PC-9 (cell line): ENCODE data around the gene PKLR. TPM values are rescaled to one million over a fixed set of nuclear protein-coding genes. Genes with fewer than 3 reads are reported as not detected.

Source experiments
- BruUV-seq: library from RNA; stranded (reverse); fragments of 400-500 nt; replicated peaks from 2 replicates; lab custom pipeline; 2021; lab: Mats Ljungman, UMichigan
- CTCF ChIA-PET: fragments of 300-600 bp; sonication (Branson Sonifier 250); formaldehyde crosslinking; loops from one replicate; lab custom pipeline; 2022; ENCODE audit warnings: antibody characterized with exemption; lab: Charles Lee
- POLR2A ChIA-PET: fragments of 300-600 bp; sonication (Branson Sonifier 250); formaldehyde crosslinking; loops from one replicate; lab custom pipeline; 2022; ENCODE audit warnings: antibody characterized with exemption; ENCODE audit not compliant: unreplicated experiment; lab: Charles Lee
- DNase-seq, 2 experiments: peaks; one replicate each; pipeline versions ENCODE4 v3.0.0 to v3.0.0-alpha.2; 2015 to 2022; ENCODE audit warnings: mixed read lengths in 1 of 2
- H2AFZ ChIP-seq: fragments of 200-600 bp; sonication (generic); 2 replicates; pipeline ENCODE4 v1.8.1; 2017; ENCODE audit warnings: antibody characterized with exemption
- H3F3A ChIP-seq: fragments of 200-600 bp; sonication (generic); 2 replicates; pipeline ENCODE4 v1.8.1; 2017; ENCODE audit warnings: antibody characterized with exemption, mild to moderate bottlenecking, low read depth; ENCODE audit not compliant: insufficient read depth
- H3K27ac ChIP-seq: fragments of 200-600 bp; sonication (generic); 2 replicates; pipeline ENCODE4 v1.6.1; 2016; ENCODE audit warnings: mixed run types
- H3K27me3 ChIP-seq: fragments of 200-600 bp; sonication (generic); 2 replicates; pipeline ENCODE4 v1.6.1; 2016; ENCODE audit warnings: low read depth, mixed run types; ENCODE audit not compliant: insufficient read depth
- H3K36me3 ChIP-seq: fragments of 200-600 bp; sonication (generic); 2 replicates; pipeline ENCODE4 v1.6.1; 2016; ENCODE audit warnings: low read depth, mixed run types
- H3K4me1 ChIP-seq: fragments of 200-600 bp; sonication (generic); replicated peaks from 2 replicates; pipeline ENCODE4 v1.6.1; 2016; ENCODE audit warnings: mixed run types; ENCODE audit not compliant: insufficient read depth
- H3K4me2 ChIP-seq: fragments of 200-600 bp; sonication (generic); 2 replicates; pipeline ENCODE4 v1.6.1; 2017; ENCODE audit warnings: mixed run types
- H3K4me3 ChIP-seq: fragments of 200-600 bp; sonication (generic); 2 replicates; pipeline ENCODE4 v1.6.1; 2016; ENCODE audit warnings: mixed run types
- H3K79me2 ChIP-seq: fragments of 200-600 bp; sonication (generic); 2 replicates; pipeline ENCODE4 v1.6.1; 2017; ENCODE audit warnings: low read depth, mixed run types
- H3K9me2 ChIP-seq: fragments of 200-600 bp; sonication (generic); 2 replicates; pipeline ENCODE4 v1.8.1; 2017; ENCODE audit warnings: mild to moderate bottlenecking; ENCODE audit not compliant: insufficient read depth
- H3K9me3 ChIP-seq: fragments of 200-600 bp; sonication (generic); 2 replicates; pipeline ENCODE4 v1.8.1; 2016; ENCODE audit warnings: low read depth; ENCODE audit not compliant: insufficient read depth
- H4K20me1 ChIP-seq: fragments of 200-600 bp; sonication (generic); 2 replicates; pipeline ENCODE4 v1.8.1; 2017; ENCODE audit not compliant: insufficient read depth
- EZH2 ChIP-seq: fragments of 200-600 bp; sonication (generic); IDR thresholded peaks from 2 replicates; pipeline ENCODE4 v1.8.0; 2017; ENCODE audit warnings: antibody characterized with exemption, low read depth
- intact Hi-C: fragments of 100-400 bp; cut with micrococcal nuclease; formaldehyde crosslinking; loops from one replicate; pipeline ENCODE4 v1.10.0; 2022; ENCODE audit not compliant: unreplicated experiment
- total RNA-seq: library from RNA; stranded (reverse); gene quantifications from 2 replicates; pipeline ENCODE4 v1.2.3, GENCODE V29; 2021
- TF ChIP-seq, protein P1 (sequence below): fragments of 200-600 bp; sonication (generic); conservative IDR thresholded peaks from 2 replicates; pipeline ENCODE4 v1.6.1; 2017; ENCODE audit warnings: mixed run types, antibody characterized with exemption, mild to moderate bottlenecking, moderate library complexity

Gene PKLR
- total RNA-seq, 1 experiment from 2014 or later, result not detected

DNA sequence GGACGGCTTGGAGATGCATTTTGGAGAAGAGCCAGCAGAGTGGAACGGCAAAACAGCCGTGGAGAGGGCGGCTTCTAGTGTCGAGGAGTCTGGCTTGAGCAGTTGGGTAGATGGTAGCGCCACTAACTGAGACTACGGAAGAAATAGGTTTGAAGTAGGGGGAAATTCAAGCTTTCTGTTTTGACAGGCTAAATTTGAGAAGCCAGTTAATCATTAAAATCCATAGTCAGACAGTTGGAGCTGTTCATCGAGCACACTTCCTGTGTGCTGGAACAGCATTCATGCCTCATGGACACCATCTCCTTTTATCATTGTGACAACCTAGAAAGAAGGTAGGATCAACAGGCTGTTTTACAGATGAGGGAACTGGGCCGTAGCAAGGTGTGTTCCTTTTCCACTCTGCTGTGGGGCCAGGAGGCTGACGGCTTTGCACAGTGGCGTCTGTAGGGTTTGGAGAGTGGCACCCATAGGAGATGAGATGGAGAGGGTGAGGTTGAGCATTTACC lies 3.4 kb upstream of the PKLR start:
- no TSS peak for BruUV-seq
- no peak for DNase-seq
- H3K9me3 ChIP-seq, result no peaks in the 10 kb centered on the region
- H3F3A ChIP-seq, result peaks cover 16% of the 10 kb centered on the region
- H3K9me2 ChIP-seq, result 0 out of 2 replicates have a peak, but pooled peaks cover 6% of the 10 kb centered on the region
- no peaks in the 10 kb centered on the region for H3K27me3 ChIP-seq
- no peaks in the 10 kb centered on the region for H3K36me3 ChIP-seq
- peaks cover 9% of the 10 kb centered on the region for H3K79me2 ChIP-seq
- no peak for TF ChIP-seq EZH2
- TF ChIP-seq, protein P1, sequence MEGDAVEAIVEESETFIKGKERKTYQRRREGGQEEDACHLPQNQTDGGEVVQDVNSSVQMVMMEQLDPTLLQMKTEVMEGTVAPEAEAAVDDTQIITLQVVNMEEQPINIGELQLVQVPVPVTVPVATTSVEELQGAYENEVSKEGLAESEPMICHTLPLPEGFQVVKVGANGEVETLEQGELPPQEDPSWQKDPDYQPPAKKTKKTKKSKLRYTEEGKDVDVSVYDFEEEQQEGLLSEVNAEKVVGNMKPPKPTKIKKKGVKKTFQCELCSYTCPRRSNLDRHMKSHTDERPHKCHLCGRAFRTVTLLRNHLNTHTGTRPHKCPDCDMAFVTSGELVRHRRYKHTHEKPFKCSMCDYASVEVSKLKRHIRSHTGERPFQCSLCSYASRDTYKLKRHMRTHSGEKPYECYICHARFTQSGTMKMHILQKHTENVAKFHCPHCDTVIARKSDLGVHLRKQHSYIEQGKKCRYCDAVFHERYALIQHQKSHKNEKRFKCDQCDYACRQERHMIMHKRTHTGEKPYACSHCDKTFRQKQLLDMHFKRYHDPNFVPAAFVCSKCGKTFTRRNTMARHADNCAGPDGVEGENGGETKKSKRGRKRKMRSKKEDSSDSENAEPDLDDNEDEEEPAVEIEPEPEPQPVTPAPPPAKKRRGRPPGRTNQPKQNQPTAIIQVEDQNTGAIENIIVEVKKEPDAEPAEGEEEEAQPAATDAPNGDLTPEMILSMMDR, result no peak
- peaks cover 8% of the 10 kb centered on the region; the same call in 1 of the 2 replicates for H3K4me1 ChIP-seq
- intact Hi-C loops, result loop anchor here (5.0 kb wide), 1 partner anchor 42 kb away; the partner anchor contains the start of gene SCAMP3
- H3K4me3 ChIP-seq, result no peak overlapping the region
- ChIA-PET CTCF (no interaction called here), POLR2A (interaction anchor here (0.6 kb wide), 1 partner anchor 64 kb away, joined by 4 read pairs; a partner anchor contains a TSS)
- no peaks in the 10 kb centered on the region for H4K20me1 ChIP-seq
- no peak overlapping the region for H3K27ac ChIP-seq
- no peak overlapping the region for H3K4me2 ChIP-seq
- H2AFZ ChIP-seq, result no peak overlapping the region

DNA sequence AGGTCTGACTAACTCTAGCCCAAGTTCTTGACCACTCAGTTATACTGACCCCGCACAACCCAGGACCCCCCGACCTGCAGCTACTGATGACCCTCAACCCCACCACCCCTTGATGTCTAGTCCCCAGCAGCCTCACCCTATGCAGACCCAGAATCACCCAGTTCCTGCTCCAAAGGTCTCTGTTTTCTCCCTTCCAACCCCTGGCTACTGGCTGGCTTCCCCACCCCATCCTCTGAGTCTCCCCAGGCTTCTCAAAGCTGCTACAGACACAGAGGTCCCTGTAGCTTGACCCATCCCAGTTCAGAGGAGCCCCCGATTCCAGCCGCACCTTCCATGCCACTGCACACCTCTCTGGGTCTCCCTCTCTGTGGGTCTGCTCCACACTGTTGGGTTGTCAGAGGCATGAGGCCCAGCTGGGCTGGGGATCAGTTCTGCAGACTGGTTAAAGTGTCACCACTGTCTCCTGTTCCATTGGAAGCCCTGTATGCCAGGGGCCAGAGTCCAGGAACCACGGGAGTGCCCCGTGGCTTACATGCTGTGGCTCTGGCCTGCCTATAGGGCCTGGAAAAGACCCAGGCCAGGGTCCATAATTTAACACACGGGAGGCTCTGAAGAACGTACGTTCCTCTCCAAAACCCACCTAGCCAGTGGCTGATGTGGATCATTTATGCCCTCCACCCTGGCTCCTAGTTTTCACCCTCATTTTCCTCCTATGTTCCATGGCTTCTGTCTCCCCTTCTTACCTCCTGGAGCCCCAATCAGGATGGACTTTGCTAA lies 497 bp downstream of the PKLR start:
- Histone ChIP-seq H3K27me3 (no peaks in the 10 kb centered on the region), H3K9me3 (no peaks in the 10 kb centered on the region), H3K27ac (no peak overlapping the region), H3K36me3 (no peaks in the 10 kb centered on the region), H4K20me1 (no peaks in the 10 kb centered on the region), H3K4me1 (no peaks in the 10 kb centered on the region), H3K9me2 (no peaks in the 10 kb centered on the region), H3K4me2 (no peak overlapping the region), H3K79me2 (no peaks in the 10 kb centered on the region), H2AFZ (no peak overlapping the region), H3F3A (no peaks in the 10 kb centered on the region), H3K4me3 (no peak overlapping the region)
- no peak for DNase-seq
- CTCF ChIA-PET, result no interaction called here
- no TSS peak for BruUV-seq
- intact Hi-C loops, result no loop called here
- POLR2A ChIA-PET, result no interaction called here
- TF ChIP-seq, protein P1, result no peak
- TF ChIP-seq EZH2, result no peak

DNA sequence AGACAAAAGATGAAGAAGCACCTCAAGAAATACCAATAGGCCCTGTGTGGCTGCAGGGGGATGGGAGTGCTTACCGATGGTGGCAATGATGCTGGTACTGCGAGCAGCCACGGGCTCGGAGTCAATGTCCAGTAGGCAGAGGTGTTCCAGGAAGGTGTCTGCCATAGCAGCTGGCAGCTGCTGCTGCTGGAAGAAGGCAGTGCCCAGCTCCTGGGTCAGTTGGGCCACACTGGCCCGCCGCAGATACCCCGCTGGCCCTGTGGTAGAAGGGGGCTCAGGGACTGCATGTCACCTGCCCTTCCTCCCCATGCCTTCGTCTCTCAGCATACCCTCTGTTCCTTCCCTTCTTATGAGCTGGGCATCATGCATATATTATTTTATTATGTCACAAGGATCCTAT lies 1.2 kb downstream of the PKLR start:
- POLR2A ChIA-PET, result no interaction called here
- BruUV-seq, result no TSS peak
- no peak for TF ChIP-seq EZH2
- TF ChIP-seq, protein P1, result no peak

More for the DNA sequence above, 1.2 kb downstream of the PKLR start:
- Histone ChIP-seq H3K36me3 (no peaks in the 10 kb centered on the region), H4K20me1 (no peaks in the 10 kb centered on the region), H3K4me1 (no peaks in the 10 kb centered on the region), H3K4me2 (no peak overlapping the region), H3K27me3 (no peaks in the 10 kb centered on the region), H3K9me2 (no peaks in the 10 kb centered on the region), H3F3A (no peaks in the 10 kb centered on the region), H3K9me3 (no peaks in the 10 kb centered on the region), H3K27ac (no peak overlapping the region), H3K79me2 (no peaks in the 10 kb centered on the region), H2AFZ (no peak overlapping the region), H3K4me3 (no peak overlapping the region)
- no peak for DNase-seq
- intact Hi-C loops, result no loop called here
- CTCF ChIA-PET, result no interaction called here
